Lower leg skin (tissue), 3 donors: ENCODE results near the gene NFX1.
"Not testable (repeated sequence)": the region's sequence is repeated elsewhere in the genome, so short reads cannot be mapped to it uniquely, and the experiment has no call there.

ENCODE experiments used
- POLR2A ChIP-seq, 2 donors: fragments of 450-650 bp; IDR thresholded peaks; one replicate each; pipeline ENCODE4 v1.6.1; 2016 to 2017; ENCODE audit warnings: antibody characterized with exemption in 2 of 2, mild to moderate bottlenecking in 1 of 2, moderate library complexity in 1 of 2
- TF ChIP-seq, protein P1 (sequence below), 3 donors: fragments of 450-650 bp; IDR thresholded peaks; one replicate each; pipeline ENCODE4 v1.5.1; 2016; ENCODE audit warnings: antibody characterized with exemption in 3 of 3, mild to moderate bottlenecking in 3 of 3, moderate library complexity in 2 of 3

DNA sequence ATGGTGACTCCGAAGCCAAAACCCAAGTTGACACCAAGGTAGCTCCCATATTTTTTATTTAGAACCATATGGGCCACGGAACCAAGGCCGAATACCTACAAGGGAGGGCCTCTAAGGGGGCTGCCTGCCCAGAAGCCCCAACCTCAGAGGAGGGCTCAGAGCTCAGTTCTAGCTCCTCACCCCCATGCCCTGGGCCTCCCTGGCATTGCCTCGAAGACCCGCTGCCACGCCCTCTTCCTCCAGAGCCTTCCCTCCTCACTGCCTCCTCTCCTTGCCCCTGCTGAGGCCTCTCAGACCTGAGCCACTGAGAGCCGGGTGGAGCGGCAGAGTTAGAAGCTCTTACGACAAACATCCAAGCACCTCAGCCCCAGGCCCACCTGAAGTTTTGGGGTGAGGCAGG is 96.7 kb downstream of the NFX1 start:
- TF ChIP-seq, protein P1, sequence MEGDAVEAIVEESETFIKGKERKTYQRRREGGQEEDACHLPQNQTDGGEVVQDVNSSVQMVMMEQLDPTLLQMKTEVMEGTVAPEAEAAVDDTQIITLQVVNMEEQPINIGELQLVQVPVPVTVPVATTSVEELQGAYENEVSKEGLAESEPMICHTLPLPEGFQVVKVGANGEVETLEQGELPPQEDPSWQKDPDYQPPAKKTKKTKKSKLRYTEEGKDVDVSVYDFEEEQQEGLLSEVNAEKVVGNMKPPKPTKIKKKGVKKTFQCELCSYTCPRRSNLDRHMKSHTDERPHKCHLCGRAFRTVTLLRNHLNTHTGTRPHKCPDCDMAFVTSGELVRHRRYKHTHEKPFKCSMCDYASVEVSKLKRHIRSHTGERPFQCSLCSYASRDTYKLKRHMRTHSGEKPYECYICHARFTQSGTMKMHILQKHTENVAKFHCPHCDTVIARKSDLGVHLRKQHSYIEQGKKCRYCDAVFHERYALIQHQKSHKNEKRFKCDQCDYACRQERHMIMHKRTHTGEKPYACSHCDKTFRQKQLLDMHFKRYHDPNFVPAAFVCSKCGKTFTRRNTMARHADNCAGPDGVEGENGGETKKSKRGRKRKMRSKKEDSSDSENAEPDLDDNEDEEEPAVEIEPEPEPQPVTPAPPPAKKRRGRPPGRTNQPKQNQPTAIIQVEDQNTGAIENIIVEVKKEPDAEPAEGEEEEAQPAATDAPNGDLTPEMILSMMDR (IDR thresholded peaks at IDR 0.05): not testable (repeated sequence)
- not testable (repeated sequence) for TF ChIP-seq POLR2A (IDR thresholded peaks at IDR 0.05)
